DMS 273 treated with DMSO at 0.1 percent for 48 hours (cell line): ENCODE data around the gene RNF39.
"Not testable (repeated sequence)": the region's sequence is repeated elsewhere in the genome, so short reads cannot be mapped to it uniquely, and the experiment has no call there.

ENCODE experiments used
- DNase-seq: peaks from one replicate; lab custom pipeline; 2025; lab: John Stamatoyannopoulos, UW

RNF39 gene

GRCh38 chr6:30075094-30075789, at the start of gene RNF39:
TSS of gene RNF39 (minus strand) at chr6:30075769. CDS start at chr6:30075585, 184 bp downstream.
- no peak for DNase-seq

DNA sequence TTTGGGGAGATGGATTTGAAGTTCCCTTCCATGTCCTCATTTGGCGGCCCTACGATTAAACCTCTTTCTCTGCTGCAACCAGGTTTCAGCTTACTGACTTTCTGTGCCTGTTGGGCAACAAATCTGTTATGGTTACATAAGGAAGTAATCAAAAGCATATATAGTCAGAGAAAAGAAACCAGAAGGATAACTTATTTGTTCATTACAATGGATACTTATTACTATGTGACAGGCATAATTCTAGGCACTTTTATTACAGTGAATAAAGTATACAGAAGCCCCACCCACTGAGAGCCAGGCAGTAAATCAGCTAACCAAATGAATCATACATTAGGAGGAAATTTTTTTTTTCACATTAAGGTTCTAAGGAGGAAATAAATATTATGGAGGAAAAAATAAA, 46.9 kb upstream of the RNF39 start:
- no peak for DNase-seq

DNA sequence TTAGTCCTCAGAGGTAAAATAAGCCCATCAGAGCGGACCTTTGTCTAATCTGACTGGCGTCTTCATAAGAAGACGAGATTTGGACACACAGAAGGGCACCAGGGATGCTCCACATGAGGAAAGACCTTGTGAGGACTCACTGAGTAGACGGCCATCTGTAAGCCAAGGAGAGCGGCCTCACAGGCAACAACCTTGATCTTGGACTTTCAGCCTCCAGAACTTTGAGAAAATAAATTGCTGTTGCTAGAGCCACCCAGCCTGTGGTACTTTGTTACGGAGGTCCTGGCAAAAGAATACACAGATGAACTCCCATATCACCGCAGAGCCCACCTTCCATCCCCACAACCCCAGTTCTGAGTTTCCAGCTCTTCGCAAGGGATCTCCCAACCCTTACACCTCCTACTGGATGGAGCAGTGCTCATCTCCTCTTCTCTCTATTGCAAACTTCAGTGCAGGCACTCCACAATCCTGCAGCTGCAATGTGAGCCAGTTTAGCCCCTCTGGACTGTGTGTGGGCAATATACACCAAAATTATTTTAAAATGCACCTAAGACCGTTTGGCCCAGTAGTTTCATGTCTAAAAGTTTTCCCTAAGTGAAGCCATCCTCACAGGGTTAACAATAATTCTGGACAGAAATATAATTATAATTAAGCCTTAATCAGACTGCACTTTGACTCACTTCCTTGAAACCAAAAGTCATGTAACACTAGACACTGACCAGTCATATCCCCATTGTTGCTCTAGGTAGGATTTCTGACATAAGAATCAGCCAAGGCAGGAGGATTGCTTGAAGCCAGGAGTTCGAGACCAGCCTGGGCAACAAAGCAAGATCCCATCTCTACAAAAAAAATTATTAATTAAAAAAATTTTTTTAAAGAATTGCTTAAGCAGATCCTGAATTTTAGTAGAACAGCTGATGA, 46.1 kb upstream of the RNF39 start:
- DNase-seq = no peak

- not testable (repeated sequence) for DNase-seq
Measured at GRCh38 chr6:30118691-30119090, 43.1 kb upstream of the RNF39 start.

GRCh38 chr6:30116724-30117123, 41.2 kb upstream of the RNF39 start:
- DNase-seq = no peak

GRCh38 chr6:30113841-30114240, 38.3 kb upstream of the RNF39 start:
- DNase-seq = no peak

- DNase-seq = no peak
Measured at GRCh38 chr6:30113003-30113759, 37.6 kb upstream of the RNF39 start, which contains the start of gene TRIM31. TSS of gene TRIM31 (minus strand) at chr6:30113090. CDS start at chr6:30112805, 285 bp downstream.

DNA sequence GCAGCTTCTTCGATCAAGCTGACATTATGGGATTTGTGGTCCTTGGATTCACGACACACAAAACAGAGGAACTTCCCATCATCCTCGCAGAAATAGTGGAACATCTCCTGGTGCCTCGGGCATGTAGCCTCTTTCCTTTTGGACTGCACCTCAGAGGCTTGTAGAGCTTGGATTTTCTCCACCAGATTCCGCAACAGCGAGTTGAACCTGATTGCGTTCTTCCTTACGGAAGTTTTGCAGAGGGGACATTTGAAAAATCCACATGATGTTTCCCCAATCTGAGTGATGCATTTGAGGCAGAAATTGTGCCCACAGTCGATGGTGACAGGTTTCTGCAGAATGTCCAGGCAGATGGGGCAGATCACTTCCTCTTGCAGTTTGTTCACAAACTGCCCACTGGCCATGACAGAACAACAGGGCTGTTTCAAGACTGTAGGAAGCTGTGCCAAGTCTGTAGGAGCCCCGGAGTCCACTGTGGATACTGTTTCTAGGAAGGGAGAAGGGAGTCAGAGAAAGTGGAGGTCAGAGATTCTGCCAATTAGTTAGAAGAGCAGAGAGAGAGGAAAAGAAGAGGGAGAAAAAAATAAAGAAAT, 36.9 kb upstream of the RNF39 start:
- no peak for DNase-seq

DNA sequence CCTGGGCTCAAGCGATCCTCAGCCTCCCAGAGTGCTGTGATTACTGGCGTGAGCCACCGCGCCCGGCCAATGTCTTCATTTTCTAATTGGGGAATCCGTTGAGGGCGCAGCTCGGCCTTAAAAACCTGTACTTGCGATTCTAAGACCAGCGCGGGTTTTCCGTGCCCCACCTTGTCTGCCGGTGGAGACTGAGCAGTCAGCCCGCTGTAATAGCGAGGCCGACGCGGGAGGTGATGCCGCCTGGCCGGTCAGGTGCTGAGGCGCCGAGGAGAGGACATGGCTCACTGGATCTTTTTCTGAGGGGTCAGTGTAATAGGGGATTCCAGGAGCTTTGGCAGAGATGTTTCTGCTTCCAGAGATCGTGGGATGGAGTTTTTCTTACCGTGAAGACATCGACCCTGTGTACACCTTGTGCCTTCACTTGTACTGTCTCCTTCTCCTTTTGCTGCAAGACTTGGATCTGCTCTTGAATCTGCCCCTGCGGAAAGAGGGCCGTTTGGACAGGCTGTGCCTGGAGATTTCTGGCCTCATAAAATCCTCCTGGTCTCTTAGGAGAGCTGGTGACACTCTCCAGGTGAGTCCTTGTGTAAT, 35.8 kb upstream of the RNF39 start:
- DNase-seq = no peak

DNA sequence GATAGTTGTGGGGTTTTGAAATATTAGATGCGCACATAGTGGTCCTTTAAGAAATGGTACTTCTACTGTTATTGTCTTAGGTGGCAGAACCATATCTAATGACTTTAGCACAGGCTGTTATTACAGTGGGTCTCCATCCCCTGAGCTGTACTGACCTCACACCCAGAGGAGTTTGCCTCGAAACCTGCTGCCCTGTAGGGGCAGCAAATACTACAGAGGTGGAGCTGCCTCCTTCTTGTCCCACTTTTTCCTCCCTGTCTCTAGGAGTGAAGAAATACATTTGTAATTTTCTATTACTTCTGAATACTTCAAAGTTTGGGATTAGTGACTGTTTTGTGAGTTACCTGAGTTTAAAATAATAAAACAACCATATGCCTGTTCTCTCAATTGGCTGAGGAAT, 29.1 kb upstream of the RNF39 start:
- DNase-seq = no peak

DNA sequence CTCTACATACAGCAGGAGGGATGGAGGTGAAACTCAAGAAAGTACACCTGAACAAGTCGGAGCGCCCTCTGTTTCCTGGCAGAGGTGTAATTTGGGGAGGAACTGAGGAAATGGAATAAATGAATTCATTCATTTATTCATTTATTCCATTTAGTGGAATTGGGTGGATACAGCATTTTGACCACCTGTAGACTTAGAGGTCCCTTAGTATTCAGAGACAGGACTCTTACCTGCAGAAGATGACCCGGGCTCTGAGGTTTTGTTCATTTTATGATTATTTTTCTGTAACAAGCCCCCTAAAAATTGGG, 28.3 kb upstream of the RNF39 start:
- no peak for DNase-seq

- peak; percentile 62 for DNase-seq
Measured at GRCh38 chr6:30102970-30103871, 27.7 kb upstream of the RNF39 start.

DNA sequence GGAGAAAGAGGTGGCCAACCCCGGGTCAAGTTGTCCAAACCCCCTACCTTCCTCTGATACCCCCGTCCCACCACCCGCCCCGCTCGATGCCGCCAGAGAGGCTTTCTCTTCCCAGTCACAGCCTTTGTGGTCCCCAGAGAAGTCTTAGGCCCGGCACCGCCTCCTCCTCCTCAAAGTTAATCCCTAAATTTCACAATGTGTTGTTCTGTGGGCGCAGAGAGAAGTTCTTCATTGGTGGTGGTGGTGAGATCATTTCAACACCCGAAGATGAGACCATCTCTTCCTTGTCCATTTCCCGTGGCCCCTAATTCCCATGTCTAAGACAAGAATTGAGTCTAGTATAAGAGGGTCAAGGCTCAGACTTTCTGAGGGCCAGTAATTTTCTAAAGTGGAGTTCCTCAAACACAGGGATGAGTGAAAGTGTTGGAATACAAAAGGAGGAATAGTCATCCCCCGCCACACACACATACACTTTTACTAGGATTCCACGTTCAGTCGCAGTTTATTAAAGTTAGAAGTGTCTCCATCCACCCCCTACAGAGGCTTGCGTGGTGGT, 26.9 kb upstream of the RNF39 start:
- DNase-seq = no peak

DNA sequence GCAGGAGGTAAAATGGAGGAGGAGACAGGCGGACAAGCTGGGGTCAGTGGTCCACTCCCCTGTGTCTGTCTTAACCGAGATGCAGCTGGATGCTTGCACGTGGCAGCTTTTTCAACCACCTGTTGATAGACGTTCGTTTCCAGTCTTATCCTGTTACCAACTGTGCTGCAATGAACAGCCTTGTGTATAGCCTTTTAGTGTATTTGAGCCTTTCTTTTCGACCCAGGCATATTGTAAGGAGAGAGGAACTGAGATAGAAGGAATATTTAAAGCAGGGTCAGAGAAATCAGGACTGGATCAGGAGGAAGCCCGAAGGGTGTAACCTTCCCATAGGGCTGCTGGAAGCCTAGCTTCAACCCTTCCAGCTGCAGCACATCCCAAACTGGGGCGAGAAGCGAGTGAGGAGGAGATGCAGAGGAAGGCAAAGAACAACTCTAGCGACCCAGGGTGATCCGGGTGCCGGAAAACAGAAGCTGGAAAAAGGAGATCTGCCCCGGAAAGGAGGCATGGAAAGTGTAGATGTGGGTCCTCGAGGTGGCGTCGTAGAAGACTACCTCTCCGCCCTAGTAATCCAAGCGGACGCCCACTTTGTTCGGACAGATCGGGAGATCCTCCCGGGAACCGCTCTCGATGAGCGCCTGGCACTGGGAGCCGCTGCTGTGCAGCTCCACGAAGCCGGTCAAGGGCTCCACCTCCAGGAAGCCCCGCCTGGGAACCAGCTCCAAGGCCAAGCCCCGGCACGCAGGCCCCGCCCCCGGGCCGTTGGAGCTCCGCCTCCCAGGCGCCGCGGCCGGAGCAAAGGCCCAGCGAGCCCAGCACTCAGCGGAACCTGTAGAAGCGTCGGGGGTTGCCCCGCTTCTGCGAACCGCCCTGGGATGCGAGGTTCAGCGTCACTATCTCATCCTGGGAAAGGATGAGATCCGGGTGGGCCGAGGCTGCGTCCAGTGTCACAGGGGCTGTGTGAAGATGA, 26.2 kb upstream of the RNF39 start:
- DNase-seq = peak; percentile 45

GRCh38 chr6:30100585-30101443, 25.2 kb upstream of the RNF39 start:
- no peak for DNase-seq

- no peak for DNase-seq
Measured at GRCh38 chr6:30100154-30100553, 24.6 kb upstream of the RNF39 start.

GRCh38 chr6:30097902-30098768, 22.6 kb upstream of the RNF39 start:
- no peak for DNase-seq
